ENCODE results near the gene ALK.

DNA sequence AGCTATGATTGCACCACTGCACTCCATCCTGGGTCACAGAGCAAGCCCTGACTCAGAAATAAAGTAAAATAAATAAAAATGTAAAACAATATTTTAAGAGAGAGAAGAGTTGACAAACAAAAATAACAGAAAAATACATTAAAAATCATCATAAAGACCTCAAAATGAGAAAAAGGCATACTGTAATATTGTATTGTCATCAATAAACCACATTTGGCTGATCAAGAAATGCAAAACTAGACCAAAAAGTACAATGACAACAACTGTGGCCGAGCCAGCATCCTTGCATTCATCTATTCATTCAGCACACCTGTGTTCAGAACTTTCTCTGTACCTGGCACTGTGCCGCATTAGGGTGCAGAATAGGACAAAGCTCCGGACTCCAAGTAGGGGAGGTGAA is 121.8 kb downstream of the ALK start:
- TF ChIP-seq CTCF (IDR thresholded peaks at IDR 0.05) (no peak), POLR2A (IDR thresholded peaks at IDR 0.05) (no peak)
